ENCODE data around the gene PSMD13. TPM values are rescaled to one million over a fixed set of nuclear protein-coding genes. Genes with fewer than 3 reads are reported as not detected.
"Not testable (repeated sequence)": the region's sequence is repeated elsewhere in the genome, so short reads cannot be mapped to it uniquely, and the experiment has no call there.

The PSMD13 gene
- total RNA-seq, 1 donor from 2014 or later: 258 TPM

DNA sequence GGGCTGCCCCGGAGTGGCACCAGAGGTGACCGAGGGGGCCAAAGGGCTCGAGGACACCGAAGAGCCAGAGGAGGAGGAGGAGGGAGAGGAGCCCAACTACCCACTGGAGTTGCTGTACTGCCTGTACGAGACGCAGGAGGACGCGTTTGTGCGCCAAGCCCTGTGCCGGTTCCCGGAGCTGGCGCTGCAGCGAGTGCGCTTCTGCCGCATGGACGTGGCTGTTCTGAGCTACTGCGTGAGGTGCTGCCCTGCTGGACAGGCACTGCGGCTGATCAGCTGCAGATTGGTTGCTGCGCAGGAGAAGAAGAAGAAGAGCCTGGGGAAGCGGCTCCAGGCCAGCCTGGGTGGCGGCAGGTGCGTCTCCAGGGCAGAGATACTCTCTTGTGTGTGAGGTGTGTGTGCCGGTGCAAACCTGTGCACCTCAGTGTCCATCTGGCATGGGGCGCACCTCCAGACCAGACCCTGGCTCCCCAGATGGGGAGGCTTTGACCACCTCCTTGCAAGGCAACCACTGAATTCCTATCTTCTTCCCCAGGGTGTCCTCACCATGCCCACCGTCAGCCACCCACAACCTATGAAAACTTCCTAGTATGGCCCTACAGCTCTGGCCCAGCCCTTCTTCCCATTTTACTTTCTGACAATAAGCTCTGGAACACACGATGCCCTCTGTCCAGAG, 44.8 kb downstream of the PSMD13 start:
- H3K4me1 Mint-ChIP-seq (ENCODE audit: low read depth): peaks cover 38% of the 10 kb centered on the region
- no peak for DNase-seq (ENCODE audit: low spot score)
- H3K27me3 Mint-ChIP-seq (ENCODE audit: low read depth): peaks cover 45% of the 10 kb centered on the region
- intact Hi-C loops (cut with micrococcal nuclease): no loop called here
- H3K36me3 Mint-ChIP-seq (ENCODE audit: low read depth): peaks cover 16% of the 10 kb centered on the region
- no peak overlapping the region for H3K27ac Mint-ChIP-seq
- H3K9me3 Mint-ChIP-seq: peaks cover 4% of the 10 kb centered on the region
- peak overlapping the region; percentile 72 for H3K4me3 Mint-ChIP-seq (ENCODE audit: low read depth)

GRCh38 chr11:282171-282570, 45.4 kb downstream of the PSMD13 start:
- H3K4me3 Mint-ChIP-seq (ENCODE audit: low read depth): peak overlapping the region; percentile 65

DNA sequence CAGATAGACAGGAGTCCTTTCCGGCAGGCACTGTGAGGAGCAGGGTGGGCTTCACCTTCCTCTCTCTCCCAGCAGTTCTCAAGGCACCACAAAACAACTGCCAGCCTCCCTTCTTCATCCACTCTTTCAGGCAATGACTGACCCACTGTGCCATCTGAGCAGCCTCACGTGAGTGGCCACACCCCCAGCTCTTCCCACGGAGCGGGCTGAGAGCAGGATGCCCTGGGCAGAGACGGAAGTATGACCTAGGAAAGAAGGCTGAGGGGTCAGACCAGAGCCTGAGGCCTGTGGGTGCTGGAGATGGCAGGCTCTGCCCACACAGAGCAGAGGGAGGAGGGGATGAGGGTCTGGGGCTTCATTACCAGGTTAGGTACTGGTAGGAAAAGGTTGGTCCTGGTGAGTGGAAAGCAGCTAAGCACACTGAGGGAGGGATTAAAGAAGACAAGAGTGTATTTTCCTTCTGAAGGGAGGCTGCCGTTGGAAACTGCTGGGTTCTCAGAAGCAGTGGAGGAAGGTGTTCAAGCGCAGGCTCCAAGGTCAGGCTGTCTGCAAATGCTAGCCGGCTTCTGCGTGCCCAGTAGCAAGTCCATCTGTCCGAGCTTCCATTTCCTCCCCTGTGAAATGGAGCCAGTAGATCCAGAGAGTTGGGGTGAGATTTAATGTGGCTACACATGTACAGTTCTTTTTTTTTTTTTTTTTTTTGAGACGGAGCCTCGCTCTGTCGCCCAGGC, 46.0 kb downstream of the PSMD13 start:
- H3K9me3 Mint-ChIP-seq: no peaks in the 10 kb centered on the region
- no peak for DNase-seq (ENCODE audit: low spot score)
- H3K4me1 Mint-ChIP-seq (ENCODE audit: low read depth): peaks cover 39% of the 10 kb centered on the region
- peak overlapping the region; percentile 65 for H3K4me3 Mint-ChIP-seq (ENCODE audit: low read depth)
- peaks cover 45% of the 10 kb centered on the region for H3K27me3 Mint-ChIP-seq (ENCODE audit: low read depth)
- intact Hi-C loops (cut with micrococcal nuclease): no loop called here
- H3K36me3 Mint-ChIP-seq (ENCODE audit: low read depth): peaks cover 8% of the 10 kb centered on the region
- H3K27ac Mint-ChIP-seq: no peak overlapping the region

More at GRCh38 chr11:282171-282570, 45.4 kb downstream of the PSMD13 start:
- no peak for DNase-seq (ENCODE audit: low spot score)
- peaks cover 13% of the 10 kb centered on the region for H3K36me3 Mint-ChIP-seq (ENCODE audit: low read depth)
- H3K27me3 Mint-ChIP-seq (ENCODE audit: low read depth): peaks cover 44% of the 10 kb centered on the region
- intact Hi-C loops (cut with micrococcal nuclease): no loop called here
- peaks cover 38% of the 10 kb centered on the region for H3K4me1 Mint-ChIP-seq (ENCODE audit: low read depth)
- no peaks in the 10 kb centered on the region for H3K9me3 Mint-ChIP-seq
- H3K27ac Mint-ChIP-seq: no peak overlapping the region

DNA sequence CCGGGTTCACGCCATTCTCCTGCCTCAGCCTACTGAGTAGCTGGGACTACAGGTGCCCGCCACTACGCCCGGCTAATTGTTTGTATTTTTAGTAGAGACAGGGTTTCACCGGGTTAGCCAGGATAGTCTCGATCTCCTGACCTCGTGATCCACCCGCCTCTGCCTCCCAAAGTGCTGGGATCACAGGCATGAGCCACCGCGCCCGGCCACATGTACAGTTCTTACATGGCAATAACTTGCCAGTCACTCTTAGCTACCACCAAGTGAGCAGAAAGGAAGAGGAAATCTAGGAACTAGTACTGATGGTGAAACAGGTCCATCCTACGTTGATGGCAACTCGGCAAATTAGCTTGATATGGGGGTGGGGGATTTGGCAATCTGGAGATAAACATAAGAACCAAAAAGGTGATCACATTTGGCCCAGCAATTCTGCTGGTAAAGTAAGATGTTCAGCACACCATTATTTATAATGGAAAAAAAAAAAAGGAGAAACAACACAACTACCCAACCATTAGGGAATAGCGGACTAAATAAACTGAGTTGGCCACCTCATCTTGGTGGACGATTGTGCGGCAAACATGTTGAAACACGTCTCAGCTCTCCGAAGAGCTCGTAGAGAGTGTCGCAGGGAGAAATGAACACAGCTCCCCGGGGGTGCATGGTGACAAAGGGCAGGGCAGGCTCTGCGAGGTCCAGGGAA, 46.8 kb downstream of the PSMD13 start:
- peaks cover 49% of the 10 kb centered on the region for H3K27me3 Mint-ChIP-seq (ENCODE audit: low read depth)
- peaks cover 8% of the 10 kb centered on the region for H3K36me3 Mint-ChIP-seq (ENCODE audit: low read depth)
- intact Hi-C loops (cut with micrococcal nuclease): no loop called here
- H3K27ac Mint-ChIP-seq: no peak overlapping the region
- H3K4me1 Mint-ChIP-seq (ENCODE audit: low read depth): peaks cover 37% of the 10 kb centered on the region
- H3K9me3 Mint-ChIP-seq: no peaks in the 10 kb centered on the region
- DNase-seq (ENCODE audit: low spot score): no peak
- no peak overlapping the region for H3K4me3 Mint-ChIP-seq (ENCODE audit: low read depth)

DNA sequence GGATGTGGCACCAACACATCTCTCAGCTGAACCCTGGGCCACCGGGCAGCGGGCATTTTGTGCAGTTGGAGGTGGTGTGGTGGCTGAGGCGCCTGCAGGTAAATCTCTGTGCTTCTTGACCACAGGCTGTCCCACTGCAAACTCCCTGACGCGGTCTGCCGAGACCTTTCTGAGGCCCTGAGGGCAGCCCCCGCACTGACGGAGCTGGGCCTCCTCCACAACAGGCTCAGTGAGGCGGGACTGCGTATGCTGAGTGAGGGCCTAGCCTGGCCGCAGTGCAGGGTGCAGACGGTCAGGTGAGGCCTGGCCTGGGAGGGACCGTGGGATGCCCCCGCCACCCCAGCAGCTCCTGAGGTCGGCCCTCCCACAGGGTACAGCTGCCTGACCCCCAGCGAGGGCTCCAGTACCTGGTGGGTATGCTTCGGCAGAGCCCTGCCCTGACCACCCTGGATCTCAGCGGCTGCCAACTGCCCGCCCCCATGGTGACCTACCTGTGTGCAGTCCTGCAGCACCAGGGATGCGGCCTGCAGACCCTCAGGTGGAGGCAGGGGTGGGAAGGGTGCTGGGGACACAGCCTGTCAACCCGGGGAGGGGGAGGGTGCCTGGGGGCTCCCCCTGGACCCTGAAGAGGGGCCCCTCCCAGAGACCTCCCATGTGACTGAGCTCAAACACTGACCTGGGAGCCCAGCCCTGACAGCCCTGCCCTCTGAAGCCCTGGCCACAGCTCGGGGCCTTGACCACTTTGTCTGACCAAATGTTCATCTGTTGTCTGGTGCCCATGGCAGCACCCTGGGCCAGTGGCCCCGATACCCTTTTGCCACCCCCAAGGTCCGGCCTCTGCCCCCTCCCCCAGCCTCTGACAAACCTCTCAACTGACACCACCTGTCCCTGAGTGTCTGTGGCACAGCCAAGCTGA, 47.6 kb downstream of the PSMD13 start:
- peaks cover 35% of the 10 kb centered on the region for H3K4me1 Mint-ChIP-seq (ENCODE audit: low read depth)

DNA sequence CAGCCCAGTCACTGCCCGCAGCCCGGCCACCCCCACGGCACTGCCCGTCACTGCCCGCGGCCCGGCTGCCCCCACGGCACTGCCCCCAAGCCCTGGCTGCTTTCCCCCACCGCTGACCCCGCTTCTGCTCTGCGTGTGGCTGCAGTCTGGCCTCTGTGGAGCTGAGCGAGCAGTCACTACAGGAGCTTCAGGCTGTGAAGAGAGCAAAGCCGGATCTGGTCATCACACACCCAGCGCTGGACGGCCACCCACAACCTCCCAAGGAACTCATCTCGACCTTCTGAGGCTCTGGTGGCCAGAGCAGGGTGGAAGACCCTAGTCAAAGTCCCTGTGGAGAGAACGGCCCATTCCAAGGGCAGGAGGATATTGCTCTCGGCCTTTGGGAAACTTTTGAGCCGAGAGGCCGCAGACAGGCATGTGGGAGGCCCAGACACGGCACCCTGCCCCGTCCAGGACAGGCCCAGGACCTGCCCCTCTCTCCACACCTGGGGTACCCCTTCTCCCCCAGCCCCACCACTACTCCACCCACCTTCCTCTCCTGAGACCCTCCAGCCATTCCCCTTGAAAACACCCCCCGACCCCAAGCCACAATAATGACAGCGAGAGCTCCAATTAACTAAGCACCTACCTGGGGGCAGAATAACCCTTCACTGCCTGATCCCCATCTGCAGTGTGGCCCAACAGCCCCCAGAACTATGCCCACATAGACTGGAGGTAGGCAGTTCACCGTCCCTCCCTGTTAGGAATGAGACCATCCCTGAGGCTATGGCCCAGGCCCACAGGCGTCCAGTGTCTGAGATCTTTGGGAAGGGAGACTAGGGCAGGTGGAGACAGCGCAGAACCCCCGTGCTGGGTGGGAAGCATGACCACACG, 48.5 kb downstream of the PSMD13 start:
- DNase-seq (ENCODE audit: low spot score): no peak
- Mint-ChIP-seq H3K4me1 (ENCODE audit: low read depth) (peaks cover 35% of the 10 kb centered on the region), H3K4me3 (ENCODE audit: low read depth) (no peak overlapping the region), H3K36me3 (ENCODE audit: low read depth) (peaks cover 8% of the 10 kb centered on the region), H3K9me3 (no peaks in the 10 kb centered on the region), H3K27ac (no peak overlapping the region), H3K27me3 (ENCODE audit: low read depth) (peaks cover 45% of the 10 kb centered on the region)
- intact Hi-C loops (cut with micrococcal nuclease): no loop called here

More for the DNA sequence above, 47.6 kb downstream of the PSMD13 start:
- peaks cover 47% of the 10 kb centered on the region for H3K27me3 Mint-ChIP-seq (ENCODE audit: low read depth)
- DNase-seq (ENCODE audit: low spot score): no peak
- no peaks in the 10 kb centered on the region for H3K9me3 Mint-ChIP-seq
- no peak overlapping the region for H3K27ac Mint-ChIP-seq
- H3K36me3 Mint-ChIP-seq (ENCODE audit: low read depth): peaks cover 8% of the 10 kb centered on the region
- H3K4me3 Mint-ChIP-seq (ENCODE audit: low read depth): no peak overlapping the region
- intact Hi-C loops (cut with micrococcal nuclease): no loop called here

- intact Hi-C loops (cut with micrococcal nuclease): no loop called here
- peaks cover 8% of the 10 kb centered on the region for H3K36me3 Mint-ChIP-seq (ENCODE audit: low read depth)
- no peaks in the 10 kb centered on the region for H3K9me3 Mint-ChIP-seq
- no peak overlapping the region for H3K27ac Mint-ChIP-seq
- no peak for DNase-seq (ENCODE audit: low spot score)
- H3K4me3 Mint-ChIP-seq (ENCODE audit: low read depth): no peak overlapping the region
- peaks cover 33% of the 10 kb centered on the region for H3K4me1 Mint-ChIP-seq (ENCODE audit: low read depth)
- H3K27me3 Mint-ChIP-seq (ENCODE audit: low read depth): peaks cover 43% of the 10 kb centered on the region
These were observed 49.1 kb downstream of the PSMD13 start for GRCh38 chr11:285894-286220.

- H3K4me3 Mint-ChIP-seq (ENCODE audit: low read depth): peak overlapping the region; percentile 93
- intact Hi-C loops (cut with micrococcal nuclease); H3K9me3 Mint-ChIP-seq: not testable (repeated sequence)
- peak; percentile 47 for DNase-seq (ENCODE audit: low spot score)
- peaks cover 13% of the 10 kb centered on the region for H3K36me3 Mint-ChIP-seq (ENCODE audit: low read depth)
- peaks cover 30% of the 10 kb centered on the region for H3K27me3 Mint-ChIP-seq (ENCODE audit: low read depth)
- peaks cover 28% of the 10 kb centered on the region for H3K4me1 Mint-ChIP-seq (ENCODE audit: low read depth)
- peak overlapping the region; percentile 93 for H3K27ac Mint-ChIP-seq
These were observed 50.4 kb downstream of the PSMD13 start for GRCh38 chr11:286977-287820.

DNA sequence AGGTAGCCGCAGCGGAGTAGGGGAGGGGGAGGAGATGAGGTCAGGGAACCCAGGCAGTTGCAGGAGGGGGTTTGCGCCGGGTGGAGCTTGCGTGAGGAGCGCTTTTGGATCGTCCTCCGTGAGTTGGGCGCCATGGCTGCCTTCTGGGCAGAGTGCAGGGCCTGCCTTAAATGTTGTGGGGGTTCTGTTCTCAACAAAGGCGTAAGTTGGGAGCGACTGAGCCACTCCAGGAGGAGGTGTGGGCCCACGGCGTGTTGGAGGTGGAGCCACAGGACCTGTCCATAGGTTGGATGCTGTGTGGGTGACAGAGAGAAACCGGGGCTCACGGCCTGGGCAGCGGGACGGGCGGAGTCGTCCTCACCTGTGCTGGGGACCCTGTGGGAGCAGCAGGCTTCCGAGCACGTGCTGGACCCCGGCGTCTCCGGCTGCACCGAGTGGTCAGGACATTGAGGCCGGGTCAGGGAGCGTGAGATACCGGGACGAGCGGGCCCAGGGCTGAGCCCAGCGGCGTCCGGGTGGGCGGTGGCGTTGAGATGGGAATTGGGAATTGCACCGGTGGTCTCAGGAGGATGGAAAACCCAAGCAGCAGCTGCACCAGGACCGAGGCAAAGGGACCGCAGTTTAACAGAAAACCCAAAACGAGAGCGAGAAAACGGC, 51.2 kb downstream of the PSMD13 start:
- H3K27me3 Mint-ChIP-seq (ENCODE audit: low read depth): peaks cover 23% of the 10 kb centered on the region
- H3K9me3 Mint-ChIP-seq: no peaks in the 10 kb centered on the region
- peaks cover 24% of the 10 kb centered on the region for H3K4me1 Mint-ChIP-seq (ENCODE audit: low read depth)
- DNase-seq (ENCODE audit: low spot score): peak; percentile 48
- intact Hi-C loops (cut with micrococcal nuclease): no loop called here
- H3K27ac Mint-ChIP-seq: peak overlapping the region; percentile 93
- H3K36me3 Mint-ChIP-seq (ENCODE audit: low read depth): peaks cover 9% of the 10 kb centered on the region
- H3K4me3 Mint-ChIP-seq (ENCODE audit: low read depth): peak overlapping the region; percentile 93

DNA sequence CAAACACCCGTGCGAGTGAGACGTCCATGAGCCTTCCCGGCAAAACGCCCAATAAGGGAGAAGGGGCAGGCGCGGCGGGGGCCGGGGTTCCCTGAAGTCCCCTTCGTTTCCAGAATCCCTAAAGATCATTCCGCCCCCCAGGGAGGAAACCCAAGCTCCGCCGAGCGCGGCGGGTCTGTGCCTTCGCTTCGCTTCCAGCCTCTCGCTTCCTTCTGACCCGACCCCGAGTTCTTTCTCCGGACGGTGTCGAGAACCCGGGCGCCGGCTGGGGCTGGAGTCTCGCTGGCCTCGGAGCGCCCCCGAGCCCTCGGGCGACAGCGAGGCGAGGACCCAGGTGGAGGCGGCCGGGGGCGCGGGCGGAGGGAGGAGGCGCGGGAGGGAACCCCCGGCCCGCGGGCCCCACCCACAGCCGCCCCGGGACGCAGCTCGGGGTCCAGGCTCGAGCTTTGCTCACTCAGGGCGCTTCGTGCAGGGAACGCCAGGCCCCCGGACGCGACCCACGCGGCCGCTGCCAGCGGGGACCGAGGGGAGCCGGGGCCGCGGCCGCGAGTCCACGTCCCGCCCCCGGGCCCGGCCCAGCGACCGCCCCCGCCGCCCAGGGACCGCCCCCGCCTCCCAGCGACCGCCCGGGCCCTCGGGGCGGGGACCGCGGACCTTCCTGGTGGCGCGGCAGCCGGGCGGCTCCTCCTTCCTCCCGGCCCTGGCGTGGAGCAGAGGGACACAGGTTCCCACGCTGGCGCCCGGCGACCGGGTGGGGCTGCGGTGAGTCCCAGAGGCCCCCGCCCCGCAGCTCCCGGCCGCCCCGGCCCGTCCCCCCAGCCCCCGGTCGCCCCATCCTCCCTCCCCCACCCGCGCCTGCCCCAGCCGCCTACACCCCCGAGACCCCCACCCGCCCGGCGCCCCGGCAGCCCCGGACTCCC, 52.0 kb downstream of the PSMD13 start, which contains the start of gene PGGHG:
Gene PGGHG (plus strand): TSS at position 649 of the 920 bp plus-strand sequence. CDS start 691 bp downstream, outside the sequence.
- intact Hi-C loops (cut with micrococcal nuclease): no loop called here
- peaks cover 19% of the 10 kb centered on the region for H3K4me1 Mint-ChIP-seq (ENCODE audit: low read depth)

More for the DNA sequence above, 52.0 kb downstream of the PSMD13 start, which contains the start of gene PGGHG:
- H3K27me3 Mint-ChIP-seq (ENCODE audit: low read depth): peaks cover 17% of the 10 kb centered on the region
- no peaks in the 10 kb centered on the region for H3K9me3 Mint-ChIP-seq
- peak within 1 kb of the TSS; percentile 93 for H3K4me3 Mint-ChIP-seq (ENCODE audit: low read depth)
- DNase-seq (ENCODE audit: low spot score): peak; percentile 55
- peaks cover 8% of the 10 kb centered on the region for H3K36me3 Mint-ChIP-seq (ENCODE audit: low read depth)
- peak within 1 kb of the TSS; percentile 93 for H3K27ac Mint-ChIP-seq
